HepG2 (cell line): ENCODE measurements around the gene NKPD1. TPM values are rescaled to one million over a fixed set of nuclear protein-coding genes. Genes with fewer than 3 reads are reported as not detected.

Source experiments
- ATAC-seq: fragments of 200-7000 bp; cut with Tn5 transposase; 3 replicates; pipeline ENCODE4 v1.9.1; 2020; ENCODE audit warnings: mild to moderate bottlenecking, moderate library complexity
- BruUV-seq: library from RNA; stranded (reverse); fragments of 400-500 nt; replicated peaks from 2 replicates; lab custom pipeline; 2021; lab: Mats Ljungman, UMichigan
- CTCF ChIA-PET: fragments of 300-600 bp; formaldehyde crosslinking; extraction: SDS; loops from one replicate; lab custom pipeline; 2021; ENCODE audit warnings: low total read pairs, inconsistent platforms, low intra/inter-chr PET ratio; lab: Yijun Ruan, JAX
- POLR2A ChIA-PET: fragments of 350-600 bp; sonication (Branson Sonifier 250); formaldehyde crosslinking; loops from one replicate; lab custom pipeline; 2020; ENCODE audit warnings: antibody characterized with exemption, inconsistent platforms; lab: Yijun Ruan, JAX
- DNase-seq: peaks from one replicate; pipeline ENCODE4 v3.0.0-alpha.2; 2015; ENCODE audit warnings: low spot score
- FAIRE-seq: peaks from 3 replicates; lab custom pipeline; 2011; peaks lifted over from hg19 to GRCh38; lab: Jason Lieb, UNC
- H2AFZ ChIP-seq: one replicate; pipeline ENCODE4 v1.6.1; 2011; ENCODE audit warnings: low read length, inconsistent platforms
- H3K27ac ChIP-seq: fragments of 300-600 bp; 3 replicates; pipeline ENCODE4 v1.8.0; 2011; ENCODE audit warnings: mixed run types, mild to moderate bottlenecking, mixed read lengths, low read length, inconsistent platforms; ENCODE audit not compliant: insufficient read depth; ENCODE audit errors: extremely low read length
- H3K27me3 ChIP-seq, 2 experiments: fragments of 200-600 bp in 1 of 2; 2 replicates in 1 of 2; 3 replicates in 1 of 2; pipeline versions ENCODE4 v1.6.0 to v1.8.0; 2011; ENCODE audit warnings: low read length in 2 of 2, mild to moderate bottlenecking in 2 of 2, moderate library complexity in 2 of 2, inconsistent platforms in 1 of 2; ENCODE audit not compliant: insufficient read depth in 2 of 2, control insufficient read depth in 1 of 2
- H3K36me3 ChIP-seq, 2 experiments: fragments of 200-600 bp in 1 of 2; replicated peaks in 1 of 2; 2 replicates in 1 of 2; 3 replicates in 1 of 2; pipeline versions ENCODE4 v1.5.1 to v1.8.0; 2011; ENCODE audit warnings: low read length in 2 of 2, inconsistent platforms in 1 of 2; ENCODE audit not compliant: insufficient read depth in 2 of 2, control insufficient read depth in 1 of 2
- H3K4me1 ChIP-seq: 2 replicates; pipeline ENCODE4 v1.5.1; 2012; ENCODE audit warnings: low read length, inconsistent platforms; ENCODE audit not compliant: insufficient read depth
- H3K4me2 ChIP-seq: 2 replicates; pipeline ENCODE4 v1.6.0; 2011; ENCODE audit warnings: low read depth, low read length, inconsistent platforms
- H3K4me3 ChIP-seq, 3 experiments: fragments of 200-600 bp in 1 of 3; sonication (generic), shearing (Covaris generic) in 1 of 3; replicated peaks in 1 of 3; 2 replicates each; pipeline ENCODE4 v1.5.1; 2011 to 2016; ENCODE audit warnings: low read length in 3 of 3, inconsistent platforms in 2 of 3, low read depth in 2 of 3, mild to moderate bottlenecking in 2 of 3, control low read depth in 1 of 3, mixed read lengths in 1 of 3; ENCODE audit not compliant: insufficient read depth in 1 of 3
- H3K79me2 ChIP-seq: one replicate; pipeline ENCODE4 v1.6.1; 2011; ENCODE audit warnings: low read length, inconsistent platforms; ENCODE audit not compliant: insufficient read depth
- H3K9ac ChIP-seq: 2 replicates; pipeline ENCODE4 v1.6.0; 2011; ENCODE audit warnings: mild to moderate bottlenecking, low read depth, low read length, inconsistent platforms; ENCODE audit not compliant: insufficient read depth
- H3K9me3 ChIP-seq: 2 replicates; pipeline ENCODE4 v1.5.1; 2012; ENCODE audit warnings: mild to moderate bottlenecking, low read length
- H4K20me1 ChIP-seq: 2 replicates; pipeline ENCODE4 v1.6.0; 2011; ENCODE audit warnings: inconsistent platforms, mild to moderate bottlenecking, low read length, moderate library complexity; ENCODE audit not compliant: insufficient read depth
- ATF7 ChIP-seq, 2 experiments: fragments of 450-650 bp in 1 of 2; sonication (generic) in 1 of 2; formaldehyde crosslinking in 1 of 2; IDR thresholded peaks; 2 replicates each; pipeline versions ENCODE4 v1.4.0 to v1.6.1; 2016 to 2020; ENCODE audit warnings: antibody characterized with exemption in 1 of 2, mild to moderate bottlenecking in 1 of 2, missing genetic modification reagents in 1 of 2
- NFE2L2 ChIP-seq: fragments of 150-350 bp; IDR thresholded peaks from 2 replicates; pipeline ENCODE4 v1.6.1; 2014; ENCODE audit warnings: low read length
- PCBP2 ChIP-seq: fragments of 200-400 bp; formaldehyde crosslinking; optimal IDR thresholded peaks from 2 replicates; pipeline ENCODE3; 2018; ENCODE audit warnings: low read length, low read depth; ENCODE audit not compliant: poor library complexity, severe bottlenecking
- SNAPC2 ChIP-seq: sonication (generic); formaldehyde crosslinking; IDR thresholded peaks from 2 replicates; pipeline ENCODE4 v1.8.1; 2022; ENCODE audit warnings: mild to moderate bottlenecking, missing genetic modification reagents
- TCF7L2 ChIP-seq: IDR thresholded peaks from 2 replicates; pipeline ENCODE4 v1.6.1; 2011; ENCODE audit warnings: mild to moderate bottlenecking, low read depth, low read length, moderate library complexity
- XBP1 ChIP-seq: sonication (generic); formaldehyde crosslinking; IDR thresholded peaks from 2 replicates; pipeline ENCODE4 v1.5.0; 2020; ENCODE audit warnings: missing genetic modification reagents
- ZNF431 ChIP-seq: sonication (generic); formaldehyde crosslinking; IDR thresholded peaks from 2 replicates; pipeline ENCODE4 v1.9.0; 2022; ENCODE audit warnings: missing genetic modification reagents, low read depth, mild to moderate bottlenecking, borderline replicate concordance
- ZNF446 ChIP-seq: sonication (generic); formaldehyde crosslinking; IDR thresholded peaks from 2 replicates; pipeline ENCODE4 v1.5.0; 2020; ENCODE audit warnings: mild to moderate bottlenecking, missing genetic modification reagents
- ZNF607 ChIP-seq: sonication (generic); formaldehyde crosslinking; IDR thresholded peaks from 2 replicates; pipeline ENCODE4 v1.5.1; 2020; ENCODE audit warnings: missing genetic modification reagents, mild to moderate bottlenecking, borderline replicate concordance
- ZNF672 ChIP-seq: sonication (generic); formaldehyde crosslinking; IDR thresholded peaks from 2 replicates; pipeline ENCODE4 v1.8.1; 2022; ENCODE audit warnings: missing genetic modification reagents
- ZNF775 ChIP-seq: sonication (generic); formaldehyde crosslinking; IDR thresholded peaks from 2 replicates; pipeline ENCODE4 v1.4.0; 2020; ENCODE audit warnings: missing genetic modification reagents, mild to moderate bottlenecking, moderate library complexity, borderline replicate concordance
- WGBS: methylation state at CpG from one replicate; pipeline ENCODE4 v1.1.6; 2017; ENCODE audit warnings: low lambda C conversion rate; 5-methylcytosine and 5-hydroxymethylcytosine counted together
- in situ Hi-C: cut with HindIII; loops from 2 replicates; pipeline ENCODE4 v1.10.0; 2017; ENCODE audit warnings: low pct_unique_long_range_greater_than_20kb; ENCODE audit not compliant: extremely low pct_ligation_motif_present
- intact Hi-C: fragments of 100-400 bp; cut with micrococcal nuclease; formaldehyde crosslinking; loops from one replicate; pipeline ENCODE4 v1.10.0; 2022; ENCODE audit not compliant: unreplicated experiment
- polyA plus RNA-seq, 8 experiments: library from polyadenylated mRNA; depleted of rRNA in 3 of 8; stranded (reverse) in 7 of 8; unstranded in 1 of 8; fragments of >200 nt; fragmentation: Illumina TruSeq in 4 of 8; extraction: Trizol in 4 of 8; gene quantifications; 2 replicates each; pipeline versions ENCODE4 v1.2.1 to v1.2.3, GENCODE V29; 2011 to 2016; ENCODE audit warnings: low read depth in 4 of 8, missing spikeins in 1 of 8, mixed read lengths in 1 of 8; ENCODE audit not compliant: insufficient read depth in 1 of 8
- total RNA-seq, 5 experiments: library from RNA; depleted of rRNA; stranded (reverse); fragments of >200 nt; fragmentation: Illumina TruSeq; extraction: Trizol; gene quantifications; 2 replicates each; pipeline ENCODE4 v1.2.3, GENCODE V29; 2016; ENCODE audit warnings: low read depth in 1 of 5
- TF ChIP-seq, protein P1 (sequence below): sonication (generic); formaldehyde crosslinking; conservative IDR thresholded peaks from 2 replicates; pipeline ENCODE4 v1.8.0; 2022; ENCODE audit warnings: mild to moderate bottlenecking, moderate library complexity, missing genetic modification reagents
- TF ChIP-seq, protein P2 (sequence below): sonication (generic); formaldehyde crosslinking; IDR thresholded peaks from 2 replicates; pipeline ENCODE4 v1.5.0; 2020; ENCODE audit warnings: missing genetic modification reagents
- TF ChIP-seq, protein P3 (sequence below), 2 experiments: sonication (generic) in 1 of 2; formaldehyde crosslinking in 1 of 2; IDR thresholded peaks; 2 replicates each; pipeline versions ENCODE4 v1.4.0 to v1.6.1; 2018 to 2020; ENCODE audit warnings: missing genetic modification reagents in 2 of 2, borderline replicate concordance in 1 of 2, low read depth in 1 of 2, mild to moderate bottlenecking in 1 of 2, missing biosample characterization in 1 of 2
- TF ChIP-seq, protein P4 (sequence below): IDR thresholded peaks from 2 replicates; pipeline ENCODE4 v1.6.1; 2016; ENCODE audit warnings: missing biosample characterization, missing genetic modification reagents, low read depth

The NKPD1 gene
- total and polyA plus RNA-seq, 2 of the 13 experiments (the other 11 are each of a cell fraction or from before 2014, with no cell fraction given): 0.03 TPM; not detected in 1

DNA sequence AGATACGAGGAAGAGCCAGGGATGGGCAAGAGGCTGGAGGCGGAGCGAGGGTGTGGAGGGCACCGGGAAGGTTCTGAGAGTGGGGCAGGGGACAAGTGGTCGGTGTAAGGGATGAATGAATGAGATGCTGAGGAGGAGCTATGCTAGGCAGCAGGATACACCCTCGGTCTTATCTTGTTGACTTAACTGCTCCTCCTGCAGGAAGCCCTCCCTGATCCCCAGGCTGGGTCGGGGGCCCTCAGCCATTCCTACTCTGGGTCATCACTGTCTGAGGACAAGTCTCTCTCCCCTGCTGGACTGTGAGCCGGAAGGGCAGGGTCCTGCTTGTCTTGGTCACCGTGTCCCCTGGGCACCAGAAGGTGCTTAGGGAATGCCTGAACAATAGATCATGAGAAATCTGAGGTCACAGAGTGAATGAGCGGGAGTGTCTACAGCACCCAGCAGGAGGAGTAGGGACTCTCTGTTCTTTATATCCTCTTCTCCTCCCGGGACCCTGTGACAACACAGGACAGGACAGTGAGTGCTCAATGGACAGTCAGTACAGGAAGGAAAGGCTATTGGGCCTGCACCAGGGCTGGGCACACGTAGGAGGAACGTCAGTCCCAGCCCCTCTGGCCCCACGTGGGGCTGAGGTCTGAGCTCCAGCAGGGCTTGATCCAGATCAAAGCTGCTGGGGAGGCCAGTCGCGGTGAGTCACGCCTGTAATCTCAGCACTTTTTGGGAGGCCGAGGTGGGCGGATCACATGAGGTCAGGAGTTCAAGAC is 6.5 kb downstream of the NKPD1 start:
- H3K27me3 ChIP-seq: peaks cover 0 to 33% of the 10 kb centered on the region in 2 experiments; a peak in 3 of 5 replicates
- DNase-seq (peak; percentile 97), ATAC-seq (peak; percentile 82), FAIRE-seq (peak; percentile 93)
- H3K4me1 ChIP-seq: peaks cover 72% of the 10 kb centered on the region
- POLR2A ChIA-PET: interaction anchor here (0.6 to 2.6 kb wide), 7 partner anchors 14 to 218 kb away, joined by 3 to 23 read pairs (median 3); partner anchors contain the start of genes BLOC1S3 and TRAPPC6A
- H3K9ac ChIP-seq: peak overlapping the region; percentile 22; the same call in 1 of the 2 replicates
- peak overlapping the region in 2 of 3 experiments; percentile 43 to 60; a peak in 5 of 6 replicates for H3K4me3 ChIP-seq
- H3K36me3 ChIP-seq: no peaks in the 10 kb centered on the region
- in situ Hi-C loops: no loop called here
- H3K27ac ChIP-seq: peak overlapping the region; percentile 50
- no TSS peak for BruUV-seq
- 5% methylated on average over 13 of the region's 19 CpGs for whole genome bisulfite sequencing
- H3K79me2 ChIP-seq: no peaks in the 10 kb centered on the region
- H3K9me3 ChIP-seq: no peaks in the 10 kb centered on the region
- no peak overlapping the region for H2AFZ ChIP-seq
- intact Hi-C loops: no loop called here
- CTCF ChIA-PET: no interaction called here
- peak overlapping the region; percentile 75 for H3K4me2 ChIP-seq
- no peaks in the 10 kb centered on the region for H4K20me1 ChIP-seq
- TF ChIP-seq ZNF431 (no peak), ATF7 (IDR thresholded peaks at IDR 0.05) (no peak), ATF7 (CRISPR knock-in tag; IDR thresholded peaks at IDR 0.05) (0 out of 2 replicates have a peak, but pooled peaks have one; percentile 65), ZNF607 (0 out of 2 replicates have a peak, but pooled peaks have one; percentile 26), ZNF672 (CRISPR knock-in tag) (no peak), SNAPC2 (no peak), ZNF446 (no peak), PCBP2 (no peak), TCF7L2 (no peak), NFE2L2 (no peak), XBP1 (CRISPR knock-in tag) (no peak), ZNF775 (CRISPR knock-in tag) (no peak)
- TF ChIP-seq, protein P1, sequence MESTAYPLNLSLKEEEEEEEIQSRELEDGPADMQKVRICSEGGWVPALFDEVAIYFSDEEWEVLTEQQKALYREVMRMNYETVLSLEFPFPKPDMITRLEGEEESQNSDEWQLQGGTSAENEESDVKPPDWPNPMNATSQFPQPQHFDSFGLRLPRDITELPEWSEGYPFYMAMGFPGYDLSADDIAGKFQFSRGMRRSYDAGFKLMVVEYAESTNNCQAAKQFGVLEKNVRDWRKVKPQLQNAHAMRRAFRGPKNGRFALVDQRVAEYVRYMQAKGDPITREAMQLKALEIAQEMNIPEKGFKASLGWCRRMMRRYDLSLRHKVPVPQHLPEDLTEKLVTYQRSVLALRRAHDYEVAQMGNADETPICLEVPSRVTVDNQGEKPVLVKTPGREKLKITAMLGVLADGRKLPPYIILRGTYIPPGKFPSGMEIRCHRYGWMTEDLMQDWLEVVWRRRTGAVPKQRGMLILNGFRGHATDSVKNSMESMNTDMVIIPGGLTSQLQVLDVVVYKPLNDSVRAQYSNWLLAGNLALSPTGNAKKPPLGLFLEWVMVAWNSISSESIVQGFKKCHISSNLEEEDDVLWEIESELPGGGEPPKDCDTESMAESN (CRISPR knock-in tag): 0 out of 2 replicates have a peak, but pooled peaks have one; percentile 19
- TF ChIP-seq, protein P2, sequence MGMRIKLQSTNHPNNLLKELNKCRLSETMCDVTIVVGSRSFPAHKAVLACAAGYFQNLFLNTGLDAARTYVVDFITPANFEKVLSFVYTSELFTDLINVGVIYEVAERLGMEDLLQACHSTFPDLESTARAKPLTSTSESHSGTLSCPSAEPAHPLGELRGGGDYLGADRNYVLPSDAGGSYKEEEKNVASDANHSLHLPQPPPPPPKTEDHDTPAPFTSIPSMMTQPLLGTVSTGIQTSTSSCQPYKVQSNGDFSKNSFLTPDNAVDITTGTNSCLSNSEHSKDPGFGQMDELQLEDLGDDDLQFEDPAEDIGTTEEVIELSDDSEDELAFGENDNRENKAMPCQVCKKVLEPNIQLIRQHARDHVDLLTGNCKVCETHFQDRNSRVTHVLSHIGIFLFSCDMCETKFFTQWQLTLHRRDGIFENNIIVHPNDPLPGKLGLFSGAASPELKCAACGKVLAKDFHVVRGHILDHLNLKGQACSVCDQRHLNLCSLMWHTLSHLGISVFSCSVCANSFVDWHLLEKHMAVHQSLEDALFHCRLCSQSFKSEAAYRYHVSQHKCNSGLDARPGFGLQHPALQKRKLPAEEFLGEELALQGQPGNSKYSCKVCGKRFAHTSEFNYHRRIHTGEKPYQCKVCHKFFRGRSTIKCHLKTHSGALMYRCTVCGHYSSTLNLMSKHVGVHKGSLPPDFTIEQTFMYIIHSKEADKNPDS (CRISPR knock-in tag): no peak
- TF ChIP-seq, protein P3, sequence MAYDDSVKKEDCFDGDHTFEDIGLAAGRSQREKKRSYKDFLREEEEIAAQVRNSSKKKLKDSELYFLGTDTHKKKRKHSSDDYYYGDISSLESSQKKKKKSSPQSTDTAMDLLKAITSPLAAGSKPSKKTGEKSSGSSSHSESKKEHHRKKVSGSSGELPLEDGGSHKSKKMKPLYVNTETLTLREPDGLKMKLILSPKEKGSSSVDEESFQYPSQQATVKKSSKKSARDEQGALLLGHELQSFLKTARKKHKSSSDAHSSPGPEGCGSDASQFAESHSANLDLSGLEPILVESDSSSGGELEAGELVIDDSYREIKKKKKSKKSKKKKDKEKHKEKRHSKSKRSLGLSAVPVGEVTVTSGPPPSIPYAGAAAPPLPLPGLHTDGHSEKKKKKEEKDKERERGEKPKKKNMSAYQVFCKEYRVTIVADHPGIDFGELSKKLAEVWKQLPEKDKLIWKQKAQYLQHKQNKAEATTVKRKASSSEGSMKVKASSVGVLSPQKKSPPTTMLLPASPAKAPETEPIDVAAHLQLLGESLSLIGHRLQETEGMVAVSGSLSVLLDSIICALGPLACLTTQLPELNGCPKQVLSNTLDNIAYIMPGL (CRISPR knock-in tag; IDR thresholded peaks at IDR 0.05; ENCODE audit: borderline replicate concordance in 1 of 2, low read depth in 1 of 2): 0 out of 4 replicates have a peak, but pooled peaks of 1 of the 2 experiments have one; percentile 29
- TF ChIP-seq, protein P4, sequence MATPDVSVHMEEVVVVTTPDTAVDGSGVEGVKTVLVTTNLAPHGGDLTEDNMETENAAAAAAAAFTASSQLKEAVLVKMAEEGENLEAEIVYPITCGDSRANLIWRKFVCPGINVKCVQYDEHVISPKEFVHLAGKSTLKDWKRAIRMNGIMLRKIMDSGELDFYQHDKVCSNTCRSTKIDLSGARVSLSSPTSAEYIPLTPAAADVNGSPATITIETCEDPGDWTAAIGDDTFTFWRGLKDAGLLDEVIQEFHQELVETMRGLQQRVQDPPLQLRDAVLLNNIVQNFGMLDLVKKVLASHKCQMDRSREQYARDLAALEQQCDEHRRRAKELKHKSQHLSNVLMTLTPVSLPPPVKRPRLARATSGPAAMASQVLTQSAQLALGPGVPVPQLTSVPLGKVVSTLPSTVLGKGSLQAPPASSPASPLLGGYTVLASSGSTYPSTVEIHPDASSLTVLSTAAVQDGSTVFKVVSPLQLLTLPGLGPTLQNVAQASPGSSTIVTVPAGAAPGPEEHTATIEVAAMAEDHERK: no peak
